ENCODE data around the gene OBP2A. TPM values are rescaled to one million over a fixed set of nuclear protein-coding genes. Genes with fewer than 3 reads are reported as not detected.
A peak's percentile ranks its signal among the peaks of the same experiment; 100 is the strongest.
"Not testable (repeated sequence)": the region's sequence is repeated elsewhere in the genome, so short reads cannot be mapped to it uniquely, and the experiment has no call there.

Gene OBP2A
- total and polyA plus RNA-seq, 2 experiments from 2014 or later = not detected

- no peak for TF ChIP-seq CTCF (IDR thresholded peaks at IDR 0.05; ENCODE audit: low read depth, low read length)
- no peak for DNase-seq (ENCODE audit: low read depth in 1 of 2, low spot score in 1 of 2)
- Histone ChIP-seq H3K27me3 (no peaks in the 10 kb centered on the region), H3K4me3 (no peak overlapping the region), H3K9me3 (ENCODE audit: low read depth) (no peaks in the 10 kb centered on the region), H3K27ac (no peak overlapping the region), H3K4me1 (ENCODE audit: low read depth) (no peaks in the 10 kb centered on the region), H3K36me3 (peaks cover 11% of the 10 kb centered on the region)
Observed at GRCh38 chr9:135508211-135508820, 37.6 kb upstream of the OBP2A start.

GRCh38 chr9:135509458-135509857 is 36.5 kb upstream of the OBP2A start:
- Histone ChIP-seq H3K9me3 (ENCODE audit: low read depth) (no peaks in the 10 kb centered on the region), H3K4me3 (no peak overlapping the region), H3K36me3 (peaks cover 6% of the 10 kb centered on the region), H3K27me3 (no peaks in the 10 kb centered on the region), H3K27ac (no peak overlapping the region), H3K4me1 (ENCODE audit: low read depth) (no peaks in the 10 kb centered on the region)
- no peak for DNase-seq (ENCODE audit: low read depth in 1 of 2, low spot score in 1 of 2)
- TF ChIP-seq CTCF (IDR thresholded peaks at IDR 0.05; ENCODE audit: low read depth, low read length) = no peak

GRCh38 chr9:135512241-135512603 is 33.7 kb upstream of the OBP2A start:
- Histone ChIP-seq H3K36me3 (no peaks in the 10 kb centered on the region), H3K4me3 (no peak overlapping the region), H3K27ac (no peak overlapping the region), H3K27me3 (no peaks in the 10 kb centered on the region), H3K4me1 (ENCODE audit: low read depth) (no peaks in the 10 kb centered on the region), H3K9me3 (ENCODE audit: low read depth) (no peaks in the 10 kb centered on the region)
- TF ChIP-seq CTCF (IDR thresholded peaks at IDR 0.05; ENCODE audit: low read depth, low read length) = no peak
- DNase-seq (ENCODE audit: low read depth in 1 of 2, low spot score in 1 of 2) = no peak

GRCh38 chr9:135512904-135513303 is 33.0 kb upstream of the OBP2A start:
- H3K36me3 ChIP-seq = no peaks in the 10 kb centered on the region
- no peaks in the 10 kb centered on the region for H3K4me1 ChIP-seq (ENCODE audit: low read depth)
- DNase-seq (ENCODE audit: low read depth in 1 of 2, low spot score in 1 of 2) = peak in 1 of 2 donors; percentile 64
- H3K27me3 ChIP-seq = no peaks in the 10 kb centered on the region
- H3K9me3 ChIP-seq (ENCODE audit: low read depth) = no peaks in the 10 kb centered on the region
- TF ChIP-seq CTCF (IDR thresholded peaks at IDR 0.05; ENCODE audit: low read depth, low read length) = no peak
- H3K4me3 ChIP-seq = no peak overlapping the region
- H3K27ac ChIP-seq = no peak overlapping the region

- TF ChIP-seq CTCF (IDR thresholded peaks at IDR 0.05; ENCODE audit: low read depth, low read length) = no peak
- H3K4me3 ChIP-seq = no peak overlapping the region
- no peaks in the 10 kb centered on the region for H3K9me3 ChIP-seq (ENCODE audit: low read depth)
- H3K4me1 ChIP-seq (ENCODE audit: low read depth) = no peaks in the 10 kb centered on the region
- DNase-seq (ENCODE audit: low read depth in 1 of 2, low spot score in 1 of 2) = peak in 1 of 2 donors; percentile 63
- no peak overlapping the region for H3K27ac ChIP-seq
- H3K27me3 ChIP-seq = no peaks in the 10 kb centered on the region
- no peaks in the 10 kb centered on the region for H3K36me3 ChIP-seq
Observed at GRCh38 chr9:135513351-135513846, 32.5 kb upstream of the OBP2A start.

GRCh38 chr9:135513906-135514305 is 32.0 kb upstream of the OBP2A start:
- not testable (repeated sequence) for H3K36me3 ChIP-seq; H3K4me3 ChIP-seq; H3K4me1 ChIP-seq (ENCODE audit: low read depth); H3K9me3 ChIP-seq (ENCODE audit: low read depth); H3K27ac ChIP-seq; DNase-seq (ENCODE audit: low read depth in 1 of 2, low spot score in 1 of 2); H3K27me3 ChIP-seq

Data from cardiac muscle cell (in vitro differentiated cells and primary cell).